ENCODE results near the gene KRTAP10-6.
"Not testable (repeated sequence)": the region's sequence is repeated elsewhere in the genome, so short reads cannot be mapped to it uniquely, and the experiment has no call there.

Gene KRTAP10-6

DNA sequence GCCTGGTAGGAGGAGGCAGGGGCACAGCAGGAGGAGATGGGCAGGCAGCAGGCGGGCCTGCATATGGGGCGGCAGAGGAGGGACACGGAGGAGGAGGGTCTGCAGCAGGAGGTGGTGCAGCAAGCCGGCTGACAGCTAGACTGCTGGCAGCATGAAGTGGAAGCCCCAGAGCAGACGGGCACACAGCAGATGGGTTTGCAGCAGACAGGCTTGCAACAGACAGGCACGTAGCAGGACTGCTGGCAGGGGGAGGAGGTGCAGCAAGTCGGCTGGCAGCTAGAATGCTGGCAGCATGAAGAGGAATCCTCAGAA is 12.5 kb downstream of the KRTAP10-6 start:
- in situ Hi-C loops (cut with MboI; ENCODE audit: low sequenced_read_pairs), result no loop called here

GRCh38 chr21:44579056-44579832 is 13.1 kb downstream of the KRTAP10-6 start:
- in situ Hi-C loops (cut with MboI; ENCODE audit: low sequenced_read_pairs), result no loop called here

DNA sequence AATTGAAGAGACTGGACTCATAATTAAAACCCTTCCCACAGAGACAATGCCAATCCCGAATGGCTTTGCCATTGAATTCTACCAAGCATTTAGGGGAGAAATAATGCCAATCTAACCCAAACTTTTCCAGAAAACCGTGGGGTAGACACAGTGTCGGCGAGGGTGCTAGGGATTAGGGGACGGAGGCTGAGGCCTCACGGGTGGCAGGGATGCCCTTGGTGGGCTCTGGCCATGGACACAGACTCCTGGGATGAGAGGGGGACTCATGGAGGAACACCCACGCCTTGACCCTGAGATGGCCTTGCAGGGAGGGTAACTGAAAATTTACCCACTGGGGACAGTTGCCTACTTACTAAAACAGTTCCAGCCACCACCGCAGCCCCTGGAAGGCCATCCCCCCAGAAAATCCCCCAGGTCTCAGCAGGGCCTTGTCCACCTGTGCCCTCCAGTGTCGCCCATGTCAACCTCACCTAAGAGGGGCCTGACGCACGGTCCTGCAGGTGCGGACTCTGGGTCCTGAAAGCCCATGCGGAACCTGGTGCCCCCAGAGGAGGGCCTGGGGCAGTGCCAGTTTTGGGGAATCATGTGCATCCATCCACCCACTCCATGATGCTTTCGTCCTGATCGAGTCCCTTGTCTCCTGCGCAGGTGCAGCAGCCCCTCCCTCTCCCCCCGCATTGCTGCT is 13.8 kb downstream of the KRTAP10-6 start:
- in situ Hi-C loops (cut with MboI; ENCODE audit: low sequenced_read_pairs), result no loop called here

DNA sequence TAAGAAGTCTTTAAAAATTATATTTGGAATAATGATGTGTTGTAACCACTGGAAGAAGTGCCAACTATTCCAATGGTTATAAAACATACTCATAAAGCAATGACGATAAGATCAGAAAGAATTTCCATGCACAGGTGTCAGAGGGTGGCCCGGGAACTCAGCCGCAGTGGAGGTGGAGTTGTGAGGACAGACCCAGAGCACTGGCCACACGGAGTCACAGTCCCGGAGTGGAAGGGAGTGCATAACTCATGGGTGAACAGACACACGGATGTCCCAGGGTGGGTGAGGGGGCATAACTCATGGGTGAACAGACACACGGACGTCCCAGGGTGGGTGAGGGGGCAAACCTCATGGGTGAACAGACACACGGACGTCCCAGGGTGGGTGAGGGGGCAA is 16.3 kb downstream of the KRTAP10-6 start:
- in situ Hi-C loops (cut with MboI; ENCODE audit: low sequenced_read_pairs), result no loop called here

DNA sequence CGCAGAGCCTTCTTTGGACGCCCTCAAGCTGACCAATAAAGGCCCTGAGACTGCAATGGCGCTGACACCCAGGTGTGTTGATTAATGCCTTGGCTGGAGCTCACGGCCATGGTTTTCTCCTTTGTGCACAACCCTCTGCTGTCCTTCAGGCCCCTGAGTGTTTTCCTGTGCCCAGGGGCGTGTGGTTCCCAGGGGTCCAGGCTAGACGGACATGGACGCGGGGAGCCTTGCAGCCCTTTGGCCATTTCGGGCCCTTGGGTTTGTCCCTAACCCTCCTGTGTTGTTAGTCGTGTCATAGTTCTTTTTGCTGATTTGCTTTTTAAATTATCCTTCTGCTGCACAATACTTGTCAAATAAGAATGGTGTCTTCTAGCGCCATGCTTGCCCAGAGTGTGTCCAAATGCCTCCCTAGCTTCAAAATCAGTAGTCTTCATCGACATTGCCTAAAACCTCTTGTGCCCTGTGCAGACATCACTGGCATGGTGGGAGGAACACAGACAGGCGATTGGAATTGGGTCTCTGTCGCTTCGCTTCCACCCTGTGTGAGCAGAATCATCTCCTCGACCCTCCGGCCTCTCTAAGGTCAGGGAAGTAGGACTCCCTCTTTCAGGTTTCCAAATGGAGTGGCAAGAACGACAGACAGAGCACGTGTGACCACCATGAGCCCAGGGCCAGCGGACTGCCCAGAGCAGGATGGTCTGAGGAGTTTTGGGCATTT is 16.8 kb downstream of the KRTAP10-6 start:
- in situ Hi-C loops (cut with MboI; ENCODE audit: low sequenced_read_pairs), result no loop called here

DNA sequence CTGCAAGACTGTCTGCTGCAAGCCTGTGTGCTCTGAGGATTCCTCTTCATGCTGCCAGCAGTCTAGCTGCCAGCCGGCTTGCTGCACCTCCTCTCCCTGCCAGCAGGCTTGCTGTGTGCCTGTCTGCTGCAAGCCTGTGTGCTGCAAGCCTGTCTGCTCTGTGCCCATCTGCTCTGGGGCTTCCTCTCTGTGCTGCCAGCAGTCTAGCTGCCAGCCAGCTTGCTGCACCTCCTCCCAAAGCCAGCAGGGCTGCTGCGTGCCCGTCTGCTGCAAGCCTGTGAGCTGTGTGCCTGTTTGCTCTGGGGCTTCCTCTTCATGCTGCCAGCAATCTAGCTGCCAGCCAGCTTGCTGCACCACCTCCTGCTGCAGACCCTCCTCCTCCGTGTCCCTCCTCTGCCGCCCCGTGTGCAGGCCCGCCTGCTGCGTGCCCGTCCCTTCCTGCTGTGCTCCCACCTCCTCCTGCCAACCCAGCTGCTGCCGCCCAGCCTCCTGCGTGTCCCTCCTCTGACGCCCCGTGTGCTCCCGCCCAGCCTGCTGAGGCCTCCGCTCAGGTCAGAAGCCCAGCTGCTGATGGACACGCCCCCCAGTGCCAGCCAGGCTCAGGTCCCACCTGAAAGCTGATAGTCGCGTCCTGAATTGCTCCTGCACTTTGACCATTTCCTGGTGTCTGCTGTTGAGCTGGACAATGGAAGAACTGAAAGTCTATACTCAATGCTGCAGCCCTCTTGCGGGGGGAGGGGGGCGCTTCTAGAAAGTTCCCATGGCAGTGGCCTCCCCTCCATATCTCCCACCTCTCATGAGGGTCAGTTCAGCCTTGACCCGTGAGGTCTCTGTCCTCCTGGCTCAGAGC is 17.6 kb downstream of the KRTAP10-6 start:
- in situ Hi-C loops (cut with MboI; ENCODE audit: low sequenced_read_pairs), result no loop called here

GRCh38 chr21:44573630-44574456 is 18.5 kb downstream of the KRTAP10-6 start, which contains the start of gene KRTAP10-4:
Gene KRTAP10-4, plus strand, starts transcription at chr21:44573729. Its CDS starts 30 bp downstream, at chr21:44573759.
- in situ Hi-C loops (cut with MboI; ENCODE audit: low sequenced_read_pairs), result not testable (repeated sequence)

GRCh38 chr21:44572959-44573583 is 19.2 kb downstream of the KRTAP10-6 start:
- in situ Hi-C loops (cut with MboI; ENCODE audit: low sequenced_read_pairs), result no loop called here

- in situ Hi-C loops (cut with MboI; ENCODE audit: low sequenced_read_pairs), result no loop called here
Observed at GRCh38 chr21:44571844-44572782, 20.2 kb downstream of the KRTAP10-6 start.

- in situ Hi-C loops (cut with MboI; ENCODE audit: low sequenced_read_pairs), result no loop called here
Observed at GRCh38 chr21:44571296-44571695, 21.0 kb downstream of the KRTAP10-6 start.

- in situ Hi-C loops (cut with MboI; ENCODE audit: low sequenced_read_pairs), result no loop called here
Observed at GRCh38 chr21:44569861-44570517, 22.3 kb downstream of the KRTAP10-6 start.

GRCh38 chr21:44568667-44569556 is 23.4 kb downstream of the KRTAP10-6 start:
- in situ Hi-C loops (cut with MboI; ENCODE audit: low sequenced_read_pairs), result no loop called here

DNA sequence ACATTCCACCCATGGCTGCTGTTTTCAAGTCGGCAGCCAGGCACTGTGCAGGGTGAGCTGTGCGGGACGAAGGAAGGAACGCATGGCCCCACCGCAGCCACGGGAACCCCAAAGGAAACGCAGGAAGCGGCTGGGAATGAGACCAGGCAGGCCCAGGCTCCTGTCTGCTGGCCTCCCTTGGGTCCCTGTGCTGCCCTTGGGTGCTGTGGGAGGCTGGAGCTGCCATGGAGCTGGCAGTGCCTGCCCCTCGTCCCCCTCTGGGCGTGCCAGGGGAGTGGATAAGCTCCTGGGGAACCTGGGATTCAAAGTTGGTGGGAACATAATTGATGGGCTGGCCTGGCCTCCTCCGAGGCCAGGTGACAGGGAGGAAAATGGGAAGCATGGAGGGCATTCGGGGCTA is 24.0 kb downstream of the KRTAP10-6 start:
- in situ Hi-C loops (cut with MboI; ENCODE audit: low sequenced_read_pairs), result no loop called here

DNA sequence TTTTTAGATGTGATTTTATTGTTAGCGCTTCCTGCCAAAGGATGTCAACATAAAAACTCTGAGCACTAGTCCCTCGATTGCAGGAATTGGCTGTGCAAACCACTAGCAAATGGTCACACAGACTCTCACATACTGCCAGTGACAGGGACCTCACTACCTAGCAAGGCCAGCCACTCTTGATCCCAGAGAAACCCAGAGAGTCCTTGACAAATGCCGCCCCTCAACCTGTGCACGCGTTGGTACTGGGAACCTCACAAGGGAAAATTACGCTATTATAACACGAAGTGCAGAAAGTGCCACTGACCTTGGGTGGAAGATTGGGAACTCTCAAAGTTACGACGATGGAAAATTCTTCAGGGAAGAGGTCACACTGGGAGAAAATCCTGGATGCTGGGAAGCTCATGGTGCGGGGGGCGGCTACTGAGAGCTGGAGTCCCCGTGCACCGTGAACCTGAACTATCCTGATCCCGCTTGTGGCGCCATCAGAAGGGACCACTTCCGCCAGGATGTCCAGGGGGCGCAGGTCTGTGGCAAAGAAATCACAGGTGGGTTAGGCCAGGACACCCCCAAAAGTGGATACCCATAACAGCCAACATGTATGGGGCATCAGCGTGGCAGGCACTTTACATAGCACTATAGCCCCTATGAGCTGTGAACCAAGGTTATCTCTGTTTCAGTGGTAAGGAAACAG is 24.7 kb downstream of the KRTAP10-6 start:
- in situ Hi-C loops (cut with MboI; ENCODE audit: low sequenced_read_pairs), result no loop called here

DNA sequence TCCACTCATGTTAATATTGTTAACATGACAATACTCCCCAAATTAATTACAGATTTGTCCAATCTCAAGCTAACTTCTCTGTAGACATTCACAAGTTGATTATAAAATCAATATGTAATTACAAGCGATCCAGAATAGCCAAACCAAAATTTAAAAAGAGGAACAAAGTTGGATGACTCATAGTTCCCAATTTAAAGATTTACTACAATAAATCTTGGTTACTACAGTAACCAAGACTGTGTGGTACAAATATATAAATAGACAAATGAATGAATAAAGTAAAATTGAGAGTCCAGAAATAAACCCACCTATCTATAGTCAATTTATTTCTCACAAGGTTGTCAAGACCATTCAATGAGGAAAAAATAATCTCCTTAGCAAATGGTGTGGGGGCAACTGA is 25.9 kb downstream of the KRTAP10-6 start:
- in situ Hi-C loops (cut with MboI; ENCODE audit: low sequenced_read_pairs), result no loop called here

DNA sequence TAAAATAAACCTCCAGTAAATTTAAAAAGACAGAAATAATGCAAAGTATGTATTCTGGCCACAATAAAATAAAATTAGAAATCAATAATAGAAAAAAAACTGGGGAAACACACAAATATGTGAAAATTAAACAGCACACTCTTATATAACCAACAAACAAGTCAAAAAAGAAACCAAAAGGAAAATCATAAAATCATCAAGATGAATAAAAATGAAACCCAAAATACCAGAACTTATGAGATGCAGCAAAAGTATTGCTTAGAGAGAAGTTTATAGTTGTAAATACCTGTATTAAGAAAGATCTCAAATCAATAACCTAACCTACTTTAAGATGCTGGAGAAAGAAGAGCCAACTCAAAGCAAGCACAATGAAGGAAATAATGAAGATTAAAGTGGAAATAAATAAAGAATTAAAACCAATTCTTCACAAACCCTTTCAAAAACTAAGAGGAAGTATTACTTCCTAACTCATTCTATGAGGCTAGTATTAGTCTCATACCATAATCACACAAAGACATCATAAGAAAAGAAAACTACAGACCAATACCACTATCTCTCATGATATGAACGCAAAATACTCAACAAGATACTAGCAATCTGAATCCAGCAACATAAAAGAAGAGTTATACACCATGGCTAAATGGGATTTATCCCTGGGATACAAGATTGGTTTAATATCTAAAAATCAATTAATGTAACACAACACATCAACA is 27.3 kb downstream of the KRTAP10-6 start:
- in situ Hi-C loops (cut with MboI; ENCODE audit: low sequenced_read_pairs), result no loop called here

Measured in hTERT RPE-1 (cell line).